ENCODE results near the gene PDE4D. TPM values are rescaled to one million over a fixed set of nuclear protein-coding genes. Genes with fewer than 3 reads are reported as not detected.

PDE4D gene
- total RNA-seq, 1 donor from 2014 or later, result 7.6 TPM

- peaks cover 10% of the 10 kb centered on the region for H3K27me3 Mint-ChIP-seq
- peaks cover 20% of the 10 kb centered on the region for H3K4me1 Mint-ChIP-seq (ENCODE audit: low read depth)
- peak overlapping the region; percentile 84 for H3K27ac Mint-ChIP-seq
- TF ChIP-seq, protein P1, sequence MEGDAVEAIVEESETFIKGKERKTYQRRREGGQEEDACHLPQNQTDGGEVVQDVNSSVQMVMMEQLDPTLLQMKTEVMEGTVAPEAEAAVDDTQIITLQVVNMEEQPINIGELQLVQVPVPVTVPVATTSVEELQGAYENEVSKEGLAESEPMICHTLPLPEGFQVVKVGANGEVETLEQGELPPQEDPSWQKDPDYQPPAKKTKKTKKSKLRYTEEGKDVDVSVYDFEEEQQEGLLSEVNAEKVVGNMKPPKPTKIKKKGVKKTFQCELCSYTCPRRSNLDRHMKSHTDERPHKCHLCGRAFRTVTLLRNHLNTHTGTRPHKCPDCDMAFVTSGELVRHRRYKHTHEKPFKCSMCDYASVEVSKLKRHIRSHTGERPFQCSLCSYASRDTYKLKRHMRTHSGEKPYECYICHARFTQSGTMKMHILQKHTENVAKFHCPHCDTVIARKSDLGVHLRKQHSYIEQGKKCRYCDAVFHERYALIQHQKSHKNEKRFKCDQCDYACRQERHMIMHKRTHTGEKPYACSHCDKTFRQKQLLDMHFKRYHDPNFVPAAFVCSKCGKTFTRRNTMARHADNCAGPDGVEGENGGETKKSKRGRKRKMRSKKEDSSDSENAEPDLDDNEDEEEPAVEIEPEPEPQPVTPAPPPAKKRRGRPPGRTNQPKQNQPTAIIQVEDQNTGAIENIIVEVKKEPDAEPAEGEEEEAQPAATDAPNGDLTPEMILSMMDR (IDR thresholded peaks at IDR 0.05; ENCODE audit: unreplicated experiment), result no peak
- peak overlapping the region; percentile 77 for H3K4me3 Mint-ChIP-seq (ENCODE audit: low read depth)
- H3K36me3 Mint-ChIP-seq (ENCODE audit: insufficient read depth), result no peaks in the 10 kb centered on the region
- no peaks in the 10 kb centered on the region for H3K9me3 Mint-ChIP-seq (ENCODE audit: low read depth)
- DNase-seq (ENCODE audit: low spot score, unreplicated experiment), result peak; percentile 33
Observed at GRCh38 chr5:59768152-59769040, 125.1 kb downstream of the PDE4D start.

DNA sequence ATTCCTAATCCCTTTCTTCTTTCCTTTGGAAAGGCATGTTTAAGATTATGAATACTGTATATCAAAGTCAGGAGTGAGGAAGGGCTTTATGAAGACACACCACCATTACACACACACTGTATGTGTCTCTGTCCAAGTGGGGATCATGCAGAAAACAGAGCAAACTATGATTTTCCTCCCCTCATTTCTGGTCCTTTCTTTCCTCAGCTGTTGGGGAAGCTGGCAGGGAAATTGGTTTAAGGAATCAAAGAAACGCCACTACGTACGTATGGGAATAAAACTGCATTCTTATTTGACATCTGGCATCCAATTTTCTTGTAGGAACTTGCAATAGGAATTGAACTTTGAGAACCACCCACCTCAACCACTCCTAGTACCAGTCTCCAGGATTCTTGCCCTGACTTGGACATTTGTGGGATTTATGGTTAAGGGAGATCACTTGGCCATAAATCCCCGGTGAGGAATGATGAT is 125.8 kb downstream of the PDE4D start:
- H3K27ac Mint-ChIP-seq, result peak overlapping the region; percentile 84
- TF ChIP-seq, protein P1 (IDR thresholded peaks at IDR 0.05; ENCODE audit: unreplicated experiment), result no peak
- peak overlapping the region; percentile 77 for H3K4me3 Mint-ChIP-seq (ENCODE audit: low read depth)
- H3K4me1 Mint-ChIP-seq (ENCODE audit: low read depth), result peaks cover 20% of the 10 kb centered on the region
- DNase-seq (ENCODE audit: low spot score, unreplicated experiment), result no peak
- H3K36me3 Mint-ChIP-seq (ENCODE audit: insufficient read depth), result no peaks in the 10 kb centered on the region
- H3K9me3 Mint-ChIP-seq (ENCODE audit: low read depth), result no peaks in the 10 kb centered on the region
- H3K27me3 Mint-ChIP-seq, result peaks cover 10% of the 10 kb centered on the region

DNA sequence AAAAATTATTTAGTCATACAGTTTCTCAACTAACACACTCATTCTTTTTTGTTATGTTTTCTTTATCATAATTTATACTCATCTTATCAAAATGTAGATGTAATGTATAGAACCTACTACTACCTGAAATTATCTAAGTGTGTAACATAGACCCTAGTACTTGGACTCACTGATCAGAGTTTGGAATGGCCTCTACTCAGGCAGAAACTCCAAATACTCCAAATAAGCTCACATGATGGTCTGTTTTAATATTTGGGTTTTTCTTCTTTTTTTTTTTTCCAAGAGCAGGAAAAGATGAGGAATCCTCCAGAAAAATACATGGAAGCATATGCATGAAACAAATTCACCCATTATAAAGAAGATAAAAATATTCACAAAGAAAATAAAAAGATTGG is 126.3 kb downstream of the PDE4D start:
- H3K4me3 Mint-ChIP-seq (ENCODE audit: low read depth), result peak overlapping the region; percentile 77
- DNase-seq (ENCODE audit: low spot score, unreplicated experiment), result no peak
- no peaks in the 10 kb centered on the region for H3K9me3 Mint-ChIP-seq (ENCODE audit: low read depth)
- H3K36me3 Mint-ChIP-seq (ENCODE audit: insufficient read depth), result no peaks in the 10 kb centered on the region
- H3K27me3 Mint-ChIP-seq, result peaks cover 10% of the 10 kb centered on the region
- TF ChIP-seq, protein P1 (IDR thresholded peaks at IDR 0.05; ENCODE audit: unreplicated experiment), result no peak
- H3K27ac Mint-ChIP-seq, result no peak overlapping the region
- peaks cover 20% of the 10 kb centered on the region for H3K4me1 Mint-ChIP-seq (ENCODE audit: low read depth)

GRCh38 chr5:59766427-59767210 is 126.9 kb downstream of the PDE4D start:
- H3K36me3 Mint-ChIP-seq (ENCODE audit: insufficient read depth), result no peaks in the 10 kb centered on the region
- H3K4me3 Mint-ChIP-seq (ENCODE audit: low read depth), result no peak overlapping the region
- no peak for DNase-seq (ENCODE audit: low spot score, unreplicated experiment)
- TF ChIP-seq, protein P1 (IDR thresholded peaks at IDR 0.05; ENCODE audit: unreplicated experiment), result no peak
- no peaks in the 10 kb centered on the region for H3K9me3 Mint-ChIP-seq (ENCODE audit: low read depth)
- peaks cover 20% of the 10 kb centered on the region for H3K4me1 Mint-ChIP-seq (ENCODE audit: low read depth)
- H3K27ac Mint-ChIP-seq, result no peak overlapping the region
- peaks cover 10% of the 10 kb centered on the region for H3K27me3 Mint-ChIP-seq

DNA sequence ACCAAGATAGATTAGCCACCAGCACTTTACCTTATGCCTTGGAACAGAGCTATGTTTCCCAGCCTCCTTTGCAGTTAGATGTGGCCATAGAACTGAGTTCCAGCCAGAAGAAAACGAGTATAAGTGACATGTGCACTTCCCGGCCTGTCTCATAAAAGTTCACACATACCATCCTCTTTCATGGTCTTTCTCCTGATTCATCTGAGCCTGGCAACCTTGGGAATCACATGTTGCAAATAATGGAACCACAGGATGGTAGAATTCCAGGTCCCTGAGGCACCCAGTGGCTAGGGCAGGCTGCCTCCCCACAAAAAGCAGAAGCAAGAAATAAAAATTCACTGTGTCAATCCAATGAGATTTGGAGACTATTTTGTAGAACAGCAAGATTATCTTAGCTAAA is 128.1 kb downstream of the PDE4D start:
- DNase-seq (ENCODE audit: low spot score, unreplicated experiment), result no peak
- H3K9me3 Mint-ChIP-seq (ENCODE audit: low read depth), result no peaks in the 10 kb centered on the region
- no peak overlapping the region for H3K27ac Mint-ChIP-seq
- TF ChIP-seq, protein P1 (IDR thresholded peaks at IDR 0.05; ENCODE audit: unreplicated experiment), result no peak
- no peak overlapping the region for H3K4me3 Mint-ChIP-seq (ENCODE audit: low read depth)
- peaks cover 20% of the 10 kb centered on the region for H3K4me1 Mint-ChIP-seq (ENCODE audit: low read depth)
- H3K27me3 Mint-ChIP-seq, result peaks cover 10% of the 10 kb centered on the region
- H3K36me3 Mint-ChIP-seq (ENCODE audit: insufficient read depth), result no peaks in the 10 kb centered on the region

Data from progenitor cell of endocrine pancreas (in vitro differentiated cells).